GM06990 (cell line): ENCODE results near the gene HSD3B1.
"Not testable (repeated sequence)": the region's sequence is repeated elsewhere in the genome, so short reads cannot be mapped to it uniquely, and the experiment has no call there.

Experiments used
- DNase-seq: peaks from one replicate; pipeline ENCODE4 v3.0.0-alpha.2; 2011; ENCODE audit not compliant: insufficient read length; ENCODE audit errors: extremely low read depth
- H3K27me3 ChIP-seq: replicated peaks from 2 replicates; pipeline ENCODE4 v1.6.0; 2011; ENCODE audit warnings: low read length; ENCODE audit not compliant: control insufficient read depth, insufficient read depth
- H3K36me3 ChIP-seq: 2 replicates; pipeline ENCODE4 v1.5.1; 2011; ENCODE audit warnings: low read length; ENCODE audit not compliant: control insufficient read depth, insufficient read depth
- H3K4me3 ChIP-seq: replicated peaks from 2 replicates; pipeline ENCODE4 v1.5.1; 2011; ENCODE audit warnings: low read depth, mild to moderate bottlenecking, control low read depth, low read length
- CTCF ChIP-seq: IDR thresholded peaks from 2 replicates; pipeline ENCODE4 v1.5.1; 2011; ENCODE audit warnings: low read length, control low read depth, mild to moderate bottlenecking, inconsistent platforms; ENCODE audit not compliant: insufficient read depth, poor library complexity, severe bottlenecking

The HSD3B1 gene

DNA sequence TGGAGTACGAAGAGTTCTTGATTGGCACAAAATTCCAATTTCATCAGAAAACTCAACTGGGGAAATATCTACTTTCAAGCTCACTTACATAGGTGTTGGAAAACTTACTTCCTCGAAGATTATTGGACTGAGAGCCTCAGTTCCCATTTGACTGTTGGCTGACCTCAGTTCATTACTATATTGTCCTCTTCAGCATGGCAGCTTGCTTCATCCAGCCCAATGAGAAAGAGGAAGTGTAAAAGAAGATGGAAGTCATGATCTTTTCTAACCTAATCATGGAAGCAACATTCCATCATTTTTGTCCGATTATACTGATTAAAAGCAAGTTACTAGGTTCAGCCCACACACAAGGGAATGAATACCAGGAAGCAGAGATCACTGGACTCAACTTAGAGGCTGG is 49.4 kb downstream of the HSD3B1 start:
- Histone ChIP-seq H3K4me3 (no peak overlapping the region), H3K36me3 (no peaks in the 10 kb centered on the region), H3K27me3 (no peaks in the 10 kb centered on the region)
- no peak for DNase-seq
- TF ChIP-seq CTCF: no peak

DNA sequence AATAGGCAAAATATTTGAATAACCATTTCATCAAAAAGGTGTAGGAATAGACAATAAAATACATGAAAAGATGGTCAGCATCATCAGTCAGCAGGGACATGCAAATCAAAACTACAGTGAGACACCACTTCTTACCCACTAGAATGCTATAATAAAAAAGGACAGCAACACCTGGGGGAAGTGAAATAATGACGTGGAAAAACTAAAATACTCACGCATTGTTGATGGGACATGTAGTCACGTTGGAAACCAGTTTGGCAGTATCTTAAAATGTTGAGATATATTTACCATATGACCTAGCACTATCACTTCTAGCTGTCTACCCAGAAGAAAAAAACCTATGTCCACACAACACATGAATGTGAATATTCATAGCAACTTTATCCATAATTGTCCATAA is 53.4 kb downstream of the HSD3B1 start:
- DNase-seq, H3K36me3 ChIP-seq, H3K4me3 ChIP-seq, H3K27me3 ChIP-seq: not testable (repeated sequence)

GRCh38 chr1:119564548-119564947 is 57.5 kb downstream of the HSD3B1 start:
- peak; percentile 32 for DNase-seq
- Histone ChIP-seq H3K4me3 (no peak overlapping the region), H3K27me3 (no peaks in the 10 kb centered on the region), H3K36me3 (no peaks in the 10 kb centered on the region)
- no peak for TF ChIP-seq CTCF
